Endothelial cell (in vitro differentiated cells): ENCODE measurements around the gene OR6C1. TPM values are rescaled to one million over a fixed set of nuclear protein-coding genes. Genes with fewer than 3 reads are reported as not detected.
"Not testable (repeated sequence)": the region's sequence is repeated elsewhere in the genome, so short reads cannot be mapped to it uniquely, and the experiment has no call there.

Experiments
- DNase-seq: peaks from one replicate; pipeline ENCODE4 v3.0.0; 2021; ENCODE audit warnings: low spot score
- H3K27ac Mint-ChIP-seq: one replicate; pipeline ENCODE4 v1.8.0; 2021; ENCODE audit warnings: mixed read lengths, inconsistent platforms; ENCODE audit not compliant: unreplicated experiment
- H3K27me3 Mint-ChIP-seq: one replicate; pipeline ENCODE4 v1.8.0; 2021; ENCODE audit warnings: mild to moderate bottlenecking, moderate library complexity, mixed read lengths, inconsistent platforms; ENCODE audit not compliant: unreplicated experiment
- H3K36me3 Mint-ChIP-seq: one replicate; pipeline ENCODE4 v1.8.0; 2021; ENCODE audit warnings: mild to moderate bottlenecking, low read depth, mixed read lengths, inconsistent platforms; ENCODE audit not compliant: unreplicated experiment
- H3K4me1 Mint-ChIP-seq: one replicate; pipeline ENCODE4 v1.8.0; 2021; ENCODE audit warnings: mild to moderate bottlenecking, mixed read lengths, inconsistent platforms; ENCODE audit not compliant: unreplicated experiment
- H3K4me3 Mint-ChIP-seq: one replicate; pipeline ENCODE4 v1.8.0; 2021; ENCODE audit warnings: mild to moderate bottlenecking, mixed read lengths, inconsistent platforms; ENCODE audit not compliant: unreplicated experiment
- H3K9me3 Mint-ChIP-seq: one replicate; pipeline ENCODE4 v1.8.0; 2021; ENCODE audit warnings: mixed read lengths, inconsistent platforms; ENCODE audit not compliant: unreplicated experiment
- CTCF ChIP-seq: fragments of 200-600 bp; sonication (generic); IDR thresholded peaks from one replicate; pipeline ENCODE4 v1.5.0; 2021; ENCODE audit warnings: antibody characterized with exemption; ENCODE audit not compliant: unreplicated experiment
- total RNA-seq: library from RNA; stranded (reverse); fragmentation: NEBNext Ultra II Directional; extraction: Animal tissue kit (Norgen Biotek cat#: 25700); gene quantifications from one replicate; pipeline ENCODE4 v1.2.1, GENCODE V29; 2021; ENCODE audit not compliant: unreplicated experiment

Gene OR6C1
- total RNA-seq, 1 donor from 2014 or later: not detected

- no peaks in the 10 kb centered on the region for H3K4me1 Mint-ChIP-seq
- DNase-seq: no peak
- no peak within 1 kb of the TSS for H3K27ac Mint-ChIP-seq
- H3K4me3 Mint-ChIP-seq: no peak within 1 kb of the TSS
- no peak for TF ChIP-seq CTCF
- H3K9me3 Mint-ChIP-seq: no peaks in the 10 kb centered on the region
- H3K27me3 Mint-ChIP-seq: no peaks in the 10 kb centered on the region
- no peaks in the 10 kb centered on the region for H3K36me3 Mint-ChIP-seq
Observed at GRCh38 chr12:55330446-55330845, 16.3 kb downstream of the OR6C1 start, which contains the start of gene OR6C3. Gene OR6C3 (plus strand): TSS chr12:55330746. CDS start chr12:55331701, 955 bp downstream.

- Mint-ChIP-seq H3K36me3 (no peaks in the 10 kb centered on the region), H3K4me1 (no peaks in the 10 kb centered on the region), H3K27ac (no peak overlapping the region), H3K4me3 (no peak overlapping the region), H3K9me3 (no peaks in the 10 kb centered on the region), H3K27me3 (no peaks in the 10 kb centered on the region)
- no peak for TF ChIP-seq CTCF
- no peak for DNase-seq
Observed at GRCh38 chr12:55336002-55336401, 21.9 kb downstream of the OR6C1 start.

GRCh38 chr12:55355338-55355737 is 41.2 kb downstream of the OR6C1 start:
- H3K9me3 Mint-ChIP-seq, H3K27ac Mint-ChIP-seq, DNase-seq, H3K4me1 Mint-ChIP-seq, H3K36me3 Mint-ChIP-seq, H3K27me3 Mint-ChIP-seq, H3K4me3 Mint-ChIP-seq: not testable (repeated sequence)

GRCh38 chr12:55362675-55363074 is 48.5 kb downstream of the OR6C1 start, which contains the start of gene OR6C75:
Gene OR6C75 (plus strand): TSS chr12:55362975. CDS start chr12:55365111, 2,136 bp downstream.
- Mint-ChIP-seq H3K27ac (no peak within 1 kb of the TSS), H3K4me3 (no peak within 1 kb of the TSS), H3K36me3 (no peaks in the 10 kb centered on the region), H3K27me3 (no peaks in the 10 kb centered on the region), H3K4me1 (no peaks in the 10 kb centered on the region), H3K9me3 (no peaks in the 10 kb centered on the region)
- TF ChIP-seq CTCF: no peak
- no peak for DNase-seq

DNA sequence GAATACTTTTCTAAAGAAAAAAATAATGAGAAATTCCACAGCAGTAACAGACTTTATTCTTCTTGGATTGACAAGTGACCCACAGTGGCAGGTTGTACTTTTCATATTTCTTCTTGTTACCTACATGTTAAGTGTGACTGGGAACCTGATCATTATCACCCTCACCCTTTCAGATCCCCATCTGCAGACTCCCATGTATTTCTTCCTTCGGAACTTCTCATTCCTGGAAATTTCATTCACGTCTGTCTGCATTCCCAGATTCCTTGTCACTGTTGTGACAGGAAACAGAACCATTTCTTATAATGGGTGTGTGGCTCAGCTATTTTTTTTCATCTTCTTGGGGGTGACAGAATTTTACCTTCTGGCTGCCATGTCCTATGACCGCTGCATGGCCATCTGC is 50.9 kb downstream of the OR6C1 start:
- Mint-ChIP-seq H3K27ac (no peak overlapping the region), H3K36me3 (no peaks in the 10 kb centered on the region), H3K4me1 (no peaks in the 10 kb centered on the region), H3K9me3 (no peaks in the 10 kb centered on the region), H3K27me3 (no peaks in the 10 kb centered on the region), H3K4me3 (no peak overlapping the region)
- TF ChIP-seq CTCF: no peak
- DNase-seq: no peak

Other genes with a start within 250 kb of the OR6C1 start
- not detected for gene OR9K2, start 187.9 kb upstream of the OR6C1 start, total RNA-seq
- gene OR10A7, start 93.3 kb upstream of the OR6C1 start, total RNA-seq: not detected
- gene OR6C74, start 69.7 kb upstream of the OR6C1 start, total RNA-seq: not detected
- not detected for gene OR6C6, start 17.8 kb upstream of the OR6C1 start, total RNA-seq
- not detected for gene OR6C3, start 16.4 kb downstream of the OR6C1 start, total RNA-seq
- not detected for gene OR6C75, start 48.6 kb downstream of the OR6C1 start, total RNA-seq
- not detected for gene OR6C65, start 86.2 kb downstream of the OR6C1 start, total RNA-seq
- not detected for gene OR6C76, start 111.9 kb downstream of the OR6C1 start, total RNA-seq
- not detected for gene OR6C2, start 129.7 kb downstream of the OR6C1 start, total RNA-seq
- not detected for gene OR6C70, start 155.8 kb downstream of the OR6C1 start, total RNA-seq
- not detected for gene OR6C68, start 178.0 kb downstream of the OR6C1 start, total RNA-seq
- gene OR6C4, start 235.3 kb downstream of the OR6C1 start, total RNA-seq: not detected